GM23338 (cell line): Measurements from ENCODE around the gene TUBD1. TPM values are rescaled to one million over a fixed set of nuclear protein-coding genes. Genes with fewer than 3 reads are reported as not detected.
A peak's percentile ranks its signal among the peaks of the same experiment; 100 is the strongest.

Experiments used
- ATAC-seq: fragments of 200-7000 bp; cut with Tn5 transposase; 3 replicates; pipeline ENCODE4 v1.9.1; 2020
- DNase-seq: peaks from one replicate; pipeline ENCODE4 v3.0.0-alpha.2; 2015; ENCODE audit warnings: low spot score
- H2AFZ ChIP-seq: fragments of 200-600 bp; sonication (generic); 2 replicates; pipeline ENCODE4 v1.8.0; 2016; ENCODE audit warnings: antibody characterized with exemption, mild to moderate bottlenecking, moderate library complexity
- H3F3A ChIP-seq: fragments of 200-600 bp; sonication (generic); replicated peaks from 2 replicates; pipeline ENCODE4 v1.8.0; 2017; ENCODE audit warnings: antibody characterized with exemption, mixed run types, low read depth
- H3K27ac ChIP-seq: fragments of 200-600 bp; sonication (generic); 2 replicates; pipeline ENCODE4 v1.6.1; 2016; ENCODE audit warnings: low read depth
- H3K27me3 ChIP-seq: fragments of 200-600 bp; sonication (generic); 2 replicates; pipeline ENCODE4 v1.8.0; 2016; ENCODE audit warnings: mild to moderate bottlenecking, mixed run types, moderate library complexity; ENCODE audit not compliant: insufficient read depth
- H3K36me3 ChIP-seq: fragments of 200-600 bp; sonication (generic); 2 replicates; pipeline ENCODE4 v1.8.0; 2016; ENCODE audit warnings: mild to moderate bottlenecking; ENCODE audit not compliant: insufficient read depth
- H3K4me1 ChIP-seq: fragments of 200-600 bp; sonication (generic); 2 replicates; pipeline ENCODE4 v1.8.0; 2016; ENCODE audit warnings: mild to moderate bottlenecking, moderate library complexity; ENCODE audit not compliant: insufficient read depth
- H3K4me2 ChIP-seq: fragments of 200-600 bp; sonication (generic); 2 replicates; pipeline ENCODE4 v1.7.1; 2017; ENCODE audit warnings: mixed run types
- H3K4me3 ChIP-seq: fragments of 200-600 bp; sonication (generic); 2 replicates; pipeline ENCODE4 v1.6.1; 2016; ENCODE audit warnings: mixed run types
- H3K79me2 ChIP-seq: fragments of 200-600 bp; sonication (generic); replicated peaks from 2 replicates; pipeline ENCODE4 v1.8.0; 2017; ENCODE audit warnings: mild to moderate bottlenecking; ENCODE audit not compliant: insufficient read depth
- H3K9me2 ChIP-seq: fragments of 200-600 bp; sonication (generic); 2 replicates; pipeline ENCODE4 v1.8.0; 2017; ENCODE audit not compliant: insufficient read depth
- H4K20me1 ChIP-seq: fragments of 200-600 bp; sonication (generic); replicated peaks from 2 replicates; pipeline ENCODE4 v1.8.0; 2017; ENCODE audit warnings: mild to moderate bottlenecking; ENCODE audit not compliant: insufficient read depth
- H3K27ac Mint-ChIP-seq: 2 replicates; pipeline ENCODE4 v1.8.0; 2020; ENCODE audit warnings: inconsistent platforms, mild to moderate bottlenecking, moderate library complexity, mixed read lengths
- H3K27me3 Mint-ChIP-seq: 3 replicates; pipeline ENCODE4 v1.8.0; 2022; ENCODE audit warnings: low read depth, mild to moderate bottlenecking, moderate library complexity, mixed read lengths, inconsistent platforms; ENCODE audit not compliant: insufficient read depth, poor library complexity
- H3K36me3 Mint-ChIP-seq: 3 replicates; pipeline ENCODE4 v1.8.0; 2021; ENCODE audit warnings: low read depth, mild to moderate bottlenecking, inconsistent platforms, moderate library complexity, mixed read lengths
- H3K4me1 Mint-ChIP-seq: 3 replicates; pipeline ENCODE4 v1.8.0; 2020; ENCODE audit warnings: mild to moderate bottlenecking, inconsistent platforms, mixed read lengths
- H3K4me3 Mint-ChIP-seq: 3 replicates; pipeline ENCODE4 v1.8.0; 2021; ENCODE audit warnings: moderate library complexity, mild to moderate bottlenecking, inconsistent platforms, mixed read lengths
- H3K9me3 Mint-ChIP-seq: 3 replicates; pipeline ENCODE4 v1.8.0; 2020; ENCODE audit warnings: moderate library complexity, mild to moderate bottlenecking, inconsistent platforms, mixed read lengths
- EZH2 ChIP-seq: fragments of 200-600 bp; sonication (generic); IDR thresholded peaks from one replicate; pipeline ENCODE4 v1.8.0; 2017; ENCODE audit warnings: antibody characterized with exemption, mild to moderate bottlenecking, low read depth; ENCODE audit not compliant: unreplicated experiment
- EZH2phosphoT487 ChIP-seq: fragments of 200-600 bp; sonication (generic); IDR thresholded peaks from one replicate; pipeline ENCODE4 v1.8.1; 2018; ENCODE audit warnings: antibody characterized with exemption; ENCODE audit not compliant: unreplicated experiment
- JUNB ChIP-seq: IDR thresholded peaks from one replicate; pipeline ENCODE4 v1.6.1; 2016; ENCODE audit warnings: antibody characterized with exemption; ENCODE audit not compliant: unreplicated experiment
- NANOG ChIP-seq: IDR thresholded peaks from 2 replicates; pipeline ENCODE4 v1.6.1; 2016; ENCODE audit warnings: antibody characterized with exemption, borderline replicate concordance
- POLR2AphosphoS5 ChIP-seq: IDR thresholded peaks from 2 replicates; pipeline ENCODE4 v1.6.1; 2016; ENCODE audit warnings: antibody characterized with exemption, low read depth
- STAT1 ChIP-seq: IDR thresholded peaks from one replicate; pipeline ENCODE4 v1.6.1; 2016; ENCODE audit warnings: antibody characterized with exemption; ENCODE audit not compliant: unreplicated experiment
- ZNF114 ChIP-seq: fragments of 250-450 bp; sonication (Bioruptor Pico); IDR thresholded peaks from 2 replicates; pipeline ENCODE4 v1.5.0; 2020; ENCODE audit warnings: mild to moderate bottlenecking, moderate library complexity
- ZNF331 ChIP-seq: fragments of 250-450 bp; sonication (Bioruptor Pico); IDR thresholded peaks from 2 replicates; pipeline ENCODE4 v1.5.0; 2020; ENCODE audit warnings: low read depth, mild to moderate bottlenecking, moderate library complexity
- polyA plus RNA-seq: library from polyadenylated mRNA; unstranded; fragments of >200 nt; fragmentation: Nextera tagmentation; extraction: Ambion mirVana; gene quantifications from 2 replicates; pipeline ENCODE4 v1.2.1, GENCODE V29; 2016
- total RNA-seq: library from RNA; depleted of rRNA; stranded (reverse); fragments of >200 nt; shearing (Covaris generic); gene quantifications from 2 replicates; pipeline ENCODE4 v1.2.3, GENCODE V29; 2014
- TF ChIP-seq, protein P1 (sequence below), 2 experiments: fragments of 200-600 bp in 1 of 2; sonication (generic) in 1 of 2; conservative IDR thresholded peaks; 2 replicates each; pipeline versions ENCODE4 v1.5.1 to v1.6.1; 2016 to 2017; ENCODE audit warnings: antibody characterized with exemption in 2 of 2, low read depth in 2 of 2, mild to moderate bottlenecking in 2 of 2, moderate library complexity in 1 of 2
- TF ChIP-seq, protein P2 (sequence below): IDR thresholded peaks from one replicate; pipeline ENCODE4 v1.6.1; 2018; ENCODE audit warnings: antibody characterized with exemption; ENCODE audit not compliant: unreplicated experiment
- TF ChIP-seq, protein P3 (sequence below): IDR thresholded peaks from 2 replicates; pipeline ENCODE4 v1.6.1; 2016; ENCODE audit warnings: antibody characterized with exemption
- TF ChIP-seq, protein P4 (sequence below): fragments of 250-450 bp; sonication (Bioruptor Pico); IDR thresholded peaks from 2 replicates; pipeline ENCODE4 v1.5.0; 2020; ENCODE audit warnings: mild to moderate bottlenecking, moderate library complexity

TUBD1 gene
- total and polyA plus RNA-seq, 2 experiments from 2014 or later = 11.6 to 13.8 TPM

DNA sequence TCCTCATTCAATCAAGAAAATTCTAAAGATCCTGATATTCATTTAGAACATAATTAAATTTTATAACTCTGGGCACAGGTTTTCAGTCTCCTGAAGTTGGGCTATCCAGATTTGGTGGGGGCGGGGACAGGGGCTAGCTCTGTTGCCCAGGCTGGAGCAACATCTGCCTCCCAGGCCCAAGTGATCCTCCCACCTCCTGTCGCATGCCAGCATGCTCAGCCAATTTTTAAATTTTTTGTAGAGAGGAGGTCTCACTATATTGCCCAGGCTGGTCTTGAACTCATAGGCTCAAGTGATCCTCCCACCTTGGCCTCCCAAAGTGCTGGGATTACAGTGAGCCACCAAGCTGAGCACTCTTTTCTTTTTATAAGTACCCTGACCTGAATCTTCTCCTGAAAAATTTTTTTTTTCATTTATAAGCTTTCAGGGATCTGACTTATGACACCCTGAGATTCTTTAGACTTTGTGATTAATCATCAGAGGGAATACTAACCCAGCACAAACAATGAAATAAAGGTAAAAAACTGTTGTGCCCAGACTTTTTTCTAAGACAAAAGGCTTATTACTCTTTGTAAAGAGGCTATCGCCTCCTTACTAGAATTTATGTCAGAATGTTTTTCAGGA lies 62.6 kb downstream of the TUBD1 start:
- Histone ChIP-seq H4K20me1 (no peaks in the 10 kb centered on the region), H3K27me3 (no peaks in the 10 kb centered on the region), H3K27ac (peak overlapping the region; percentile 10; the same call in 1 of the 2 replicates), H3K4me3 (no peak overlapping the region), H3K4me1 (peaks cover 24% of the 10 kb centered on the region), H2AFZ (no peak overlapping the region), H3K9me2 (no peaks in the 10 kb centered on the region), H3K36me3 (no peaks in the 10 kb centered on the region), H3F3A (no peaks in the 10 kb centered on the region), H3K4me2 (0 out of 2 replicates have a peak overlapping the region, but pooled peaks have one; percentile 8), H3K79me2 (no peaks in the 10 kb centered on the region)
- H3K27me3 Mint-ChIP-seq = no peaks in the 10 kb centered on the region
- H3K4me3 Mint-ChIP-seq = no peak overlapping the region
- ATAC-seq = no peak
- H3K9me3 Mint-ChIP-seq = no peaks in the 10 kb centered on the region
- DNase-seq = no peak
- TF ChIP-seq, protein P1, sequence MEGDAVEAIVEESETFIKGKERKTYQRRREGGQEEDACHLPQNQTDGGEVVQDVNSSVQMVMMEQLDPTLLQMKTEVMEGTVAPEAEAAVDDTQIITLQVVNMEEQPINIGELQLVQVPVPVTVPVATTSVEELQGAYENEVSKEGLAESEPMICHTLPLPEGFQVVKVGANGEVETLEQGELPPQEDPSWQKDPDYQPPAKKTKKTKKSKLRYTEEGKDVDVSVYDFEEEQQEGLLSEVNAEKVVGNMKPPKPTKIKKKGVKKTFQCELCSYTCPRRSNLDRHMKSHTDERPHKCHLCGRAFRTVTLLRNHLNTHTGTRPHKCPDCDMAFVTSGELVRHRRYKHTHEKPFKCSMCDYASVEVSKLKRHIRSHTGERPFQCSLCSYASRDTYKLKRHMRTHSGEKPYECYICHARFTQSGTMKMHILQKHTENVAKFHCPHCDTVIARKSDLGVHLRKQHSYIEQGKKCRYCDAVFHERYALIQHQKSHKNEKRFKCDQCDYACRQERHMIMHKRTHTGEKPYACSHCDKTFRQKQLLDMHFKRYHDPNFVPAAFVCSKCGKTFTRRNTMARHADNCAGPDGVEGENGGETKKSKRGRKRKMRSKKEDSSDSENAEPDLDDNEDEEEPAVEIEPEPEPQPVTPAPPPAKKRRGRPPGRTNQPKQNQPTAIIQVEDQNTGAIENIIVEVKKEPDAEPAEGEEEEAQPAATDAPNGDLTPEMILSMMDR (conservative IDR thresholded peaks at IDR 0.05; ENCODE audit: low read depth in 2 of 2) = no peak
- no peak for TF ChIP-seq STAT1
- TF ChIP-seq, protein P2, sequence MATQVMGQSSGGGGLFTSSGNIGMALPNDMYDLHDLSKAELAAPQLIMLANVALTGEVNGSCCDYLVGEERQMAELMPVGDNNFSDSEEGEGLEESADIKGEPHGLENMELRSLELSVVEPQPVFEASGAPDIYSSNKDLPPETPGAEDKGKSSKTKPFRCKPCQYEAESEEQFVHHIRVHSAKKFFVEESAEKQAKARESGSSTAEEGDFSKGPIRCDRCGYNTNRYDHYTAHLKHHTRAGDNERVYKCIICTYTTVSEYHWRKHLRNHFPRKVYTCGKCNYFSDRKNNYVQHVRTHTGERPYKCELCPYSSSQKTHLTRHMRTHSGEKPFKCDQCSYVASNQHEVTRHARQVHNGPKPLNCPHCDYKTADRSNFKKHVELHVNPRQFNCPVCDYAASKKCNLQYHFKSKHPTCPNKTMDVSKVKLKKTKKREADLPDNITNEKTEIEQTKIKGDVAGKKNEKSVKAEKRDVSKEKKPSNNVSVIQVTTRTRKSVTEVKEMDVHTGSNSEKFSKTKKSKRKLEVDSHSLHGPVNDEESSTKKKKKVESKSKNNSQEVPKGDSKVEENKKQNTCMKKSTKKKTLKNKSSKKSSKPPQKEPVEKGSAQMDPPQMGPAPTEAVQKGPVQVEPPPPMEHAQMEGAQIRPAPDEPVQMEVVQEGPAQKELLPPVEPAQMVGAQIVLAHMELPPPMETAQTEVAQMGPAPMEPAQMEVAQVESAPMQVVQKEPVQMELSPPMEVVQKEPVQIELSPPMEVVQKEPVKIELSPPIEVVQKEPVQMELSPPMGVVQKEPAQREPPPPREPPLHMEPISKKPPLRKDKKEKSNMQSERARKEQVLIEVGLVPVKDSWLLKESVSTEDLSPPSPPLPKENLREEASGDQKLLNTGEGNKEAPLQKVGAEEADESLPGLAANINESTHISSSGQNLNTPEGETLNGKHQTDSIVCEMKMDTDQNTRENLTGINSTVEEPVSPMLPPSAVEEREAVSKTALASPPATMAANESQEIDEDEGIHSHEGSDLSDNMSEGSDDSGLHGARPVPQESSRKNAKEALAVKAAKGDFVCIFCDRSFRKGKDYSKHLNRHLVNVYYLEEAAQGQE = no peak
- TF ChIP-seq EZH2phosphoT487 = no peak
- no peak for TF ChIP-seq NANOG
- TF ChIP-seq EZH2 = no peak
- TF ChIP-seq JUNB = no peak
- TF ChIP-seq POLR2AphosphoS5 = no peak
- TF ChIP-seq ZNF114 (CRISPR knock-in tag) = no peak
- no peak for TF ChIP-seq ZNF331
- TF ChIP-seq, protein P3, sequence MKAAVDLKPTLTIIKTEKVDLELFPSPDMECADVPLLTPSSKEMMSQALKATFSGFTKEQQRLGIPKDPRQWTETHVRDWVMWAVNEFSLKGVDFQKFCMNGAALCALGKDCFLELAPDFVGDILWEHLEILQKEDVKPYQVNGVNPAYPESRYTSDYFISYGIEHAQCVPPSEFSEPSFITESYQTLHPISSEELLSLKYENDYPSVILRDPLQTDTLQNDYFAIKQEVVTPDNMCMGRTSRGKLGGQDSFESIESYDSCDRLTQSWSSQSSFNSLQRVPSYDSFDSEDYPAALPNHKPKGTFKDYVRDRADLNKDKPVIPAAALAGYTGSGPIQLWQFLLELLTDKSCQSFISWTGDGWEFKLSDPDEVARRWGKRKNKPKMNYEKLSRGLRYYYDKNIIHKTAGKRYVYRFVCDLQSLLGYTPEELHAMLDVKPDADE = no peak
- TF ChIP-seq, protein P4, sequence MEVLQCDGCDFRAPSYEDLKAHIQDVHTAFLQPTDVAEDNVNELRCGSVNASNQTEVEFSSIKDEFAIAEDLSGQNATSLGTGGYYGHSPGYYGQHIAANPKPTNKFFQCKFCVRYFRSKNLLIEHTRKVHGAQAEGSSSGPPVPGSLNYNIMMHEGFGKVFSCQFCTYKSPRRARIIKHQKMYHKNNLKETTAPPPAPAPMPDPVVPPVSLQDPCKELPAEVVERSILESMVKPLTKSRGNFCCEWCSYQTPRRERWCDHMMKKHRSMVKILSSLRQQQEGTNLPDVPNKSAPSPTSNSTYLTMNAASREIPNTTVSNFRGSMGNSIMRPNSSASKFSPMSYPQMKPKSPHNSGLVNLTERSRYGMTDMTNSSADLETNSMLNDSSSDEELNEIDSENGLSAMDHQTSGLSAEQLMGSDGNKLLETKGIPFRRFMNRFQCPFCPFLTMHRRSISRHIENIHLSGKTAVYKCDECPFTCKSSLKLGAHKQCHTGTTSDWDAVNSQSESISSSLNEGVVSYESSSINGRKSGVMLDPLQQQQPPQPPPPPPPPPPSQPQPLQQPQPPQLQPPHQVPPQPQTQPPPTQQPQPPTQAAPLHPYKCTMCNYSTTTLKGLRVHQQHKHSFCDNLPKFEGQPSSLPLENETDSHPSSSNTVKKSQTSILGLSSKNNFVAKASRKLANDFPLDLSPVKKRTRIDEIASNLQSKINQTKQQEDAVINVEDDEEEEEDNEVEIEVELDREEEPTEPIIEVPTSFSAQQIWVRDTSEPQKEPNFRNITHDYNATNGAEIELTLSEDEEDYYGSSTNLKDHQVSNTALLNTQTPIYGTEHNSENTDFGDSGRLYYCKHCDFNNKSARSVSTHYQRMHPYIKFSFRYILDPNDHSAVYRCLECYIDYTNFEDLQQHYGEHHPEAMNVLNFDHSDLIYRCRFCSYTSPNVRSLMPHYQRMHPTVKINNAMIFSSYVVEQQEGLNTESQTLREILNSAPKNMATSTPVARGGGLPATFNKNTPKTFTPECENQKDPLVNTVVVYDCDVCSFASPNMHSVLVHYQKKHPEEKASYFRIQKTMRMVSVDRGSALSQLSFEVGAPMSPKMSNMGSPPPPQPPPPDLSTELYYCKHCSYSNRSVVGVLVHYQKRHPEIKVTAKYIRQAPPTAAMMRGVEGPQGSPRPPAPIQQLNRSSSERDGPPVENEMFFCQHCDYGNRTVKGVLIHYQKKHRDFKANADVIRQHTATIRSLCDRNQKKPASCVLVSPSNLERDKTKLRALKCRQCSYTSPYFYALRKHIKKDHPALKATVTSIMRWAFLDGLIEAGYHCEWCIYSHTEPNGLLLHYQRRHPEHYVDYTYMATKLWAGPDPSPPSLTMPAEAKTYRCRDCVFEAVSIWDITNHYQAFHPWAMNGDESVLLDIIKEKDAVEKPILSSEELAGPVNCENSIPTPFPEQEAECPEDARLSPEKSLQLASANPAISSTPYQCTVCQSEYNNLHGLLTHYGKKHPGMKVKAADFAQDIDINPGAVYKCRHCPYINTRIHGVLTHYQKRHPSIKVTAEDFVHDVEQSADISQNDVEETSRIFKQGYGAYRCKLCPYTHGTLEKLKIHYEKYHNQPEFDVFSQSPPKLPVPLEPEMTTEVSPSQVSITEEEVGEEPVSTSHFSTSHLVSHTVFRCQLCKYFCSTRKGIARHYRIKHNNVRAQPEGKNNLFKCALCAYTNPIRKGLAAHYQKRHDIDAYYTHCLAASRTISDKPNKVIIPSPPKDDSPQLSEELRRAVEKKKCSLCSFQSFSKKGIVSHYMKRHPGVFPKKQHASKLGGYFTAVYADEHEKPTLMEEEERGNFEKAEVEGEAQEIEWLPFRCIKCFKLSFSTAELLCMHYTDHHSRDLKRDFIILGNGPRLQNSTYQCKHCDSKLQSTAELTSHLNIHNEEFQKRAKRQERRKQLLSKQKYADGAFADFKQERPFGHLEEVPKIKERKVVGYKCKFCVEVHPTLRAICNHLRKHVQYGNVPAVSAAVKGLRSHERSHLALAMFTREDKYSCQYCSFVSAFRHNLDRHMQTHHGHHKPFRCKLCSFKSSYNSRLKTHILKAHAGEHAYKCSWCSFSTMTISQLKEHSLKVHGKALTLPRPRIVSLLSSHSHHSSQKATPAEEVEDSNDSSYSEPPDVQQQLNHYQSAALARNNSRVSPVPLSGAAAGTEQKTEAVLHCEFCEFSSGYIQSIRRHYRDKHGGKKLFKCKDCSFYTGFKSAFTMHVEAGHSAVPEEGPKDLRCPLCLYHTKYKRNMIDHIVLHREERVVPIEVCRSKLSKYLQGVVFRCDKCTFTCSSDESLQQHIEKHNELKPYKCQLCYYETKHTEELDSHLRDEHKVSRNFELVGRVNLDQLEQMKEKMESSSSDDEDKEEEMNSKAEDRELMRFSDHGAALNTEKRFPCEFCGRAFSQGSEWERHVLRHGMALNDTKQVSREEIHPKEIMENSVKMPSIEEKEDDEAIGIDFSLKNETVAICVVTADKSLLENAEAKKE (CRISPR knock-in tag) = no peak
- H3K4me1 Mint-ChIP-seq = peaks cover 40% of the 10 kb centered on the region
- H3K36me3 Mint-ChIP-seq = no peaks in the 10 kb centered on the region
- peak overlapping the region; percentile 26; the same call in 1 of the 2 replicates for H3K27ac Mint-ChIP-seq
